Skeletal muscle cell (primary cell): ENCODE measurements around the gene ANKEF1.

Experiments used
- DNase-seq: peaks from one replicate; pipeline ENCODE4 v3.0.0-alpha.2; 2010; ENCODE audit warnings: low read depth
- H3K4me3 ChIP-seq: 2 replicates; pipeline ENCODE4 v1.5.1; 2011; ENCODE audit warnings: low read depth, mild to moderate bottlenecking, control low read depth, low read length, moderate library complexity

The ANKEF1 gene

DNA sequence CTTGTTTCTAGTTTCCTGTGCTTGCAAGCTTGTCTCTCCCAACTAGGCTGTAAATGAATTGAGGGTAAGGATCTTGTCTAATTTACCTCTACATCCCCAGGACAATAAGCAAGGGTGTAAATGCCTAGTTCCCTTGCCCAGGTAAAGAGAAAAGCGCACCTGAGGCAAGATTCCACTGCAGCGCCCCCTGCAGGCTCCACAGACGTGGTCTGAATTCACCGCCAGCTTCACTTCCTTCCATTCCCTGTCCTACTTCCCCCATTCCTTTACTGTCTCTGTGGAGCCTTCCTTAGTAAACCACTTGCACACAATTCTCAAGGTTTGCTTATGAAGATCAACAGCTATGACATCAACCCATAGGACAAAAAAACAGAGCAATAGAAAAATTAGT is 42.3 kb downstream of the ANKEF1 start:
- DNase-seq, result no peak
- no peak overlapping the region for H3K4me3 ChIP-seq

DNA sequence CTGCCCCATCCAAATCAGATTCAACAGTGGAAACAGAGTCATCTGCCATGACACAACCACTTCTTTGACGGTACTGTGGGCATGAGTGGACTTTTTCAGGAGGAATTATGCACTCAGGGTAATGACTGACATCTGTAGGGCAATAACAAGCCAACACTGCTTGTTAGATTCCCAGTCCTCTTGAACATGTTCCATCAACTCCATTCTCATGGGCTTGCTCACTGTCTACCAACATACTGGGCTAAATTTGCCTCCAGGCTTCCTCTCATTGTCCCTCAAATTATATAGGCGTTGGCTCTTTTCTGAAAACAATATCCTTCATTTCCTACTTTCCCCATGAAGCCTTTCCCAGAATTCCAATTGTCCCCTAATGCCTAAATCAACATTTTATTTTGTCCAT is 43.1 kb downstream of the ANKEF1 start:
- DNase-seq, result no peak
- no peak overlapping the region for H3K4me3 ChIP-seq

DNA sequence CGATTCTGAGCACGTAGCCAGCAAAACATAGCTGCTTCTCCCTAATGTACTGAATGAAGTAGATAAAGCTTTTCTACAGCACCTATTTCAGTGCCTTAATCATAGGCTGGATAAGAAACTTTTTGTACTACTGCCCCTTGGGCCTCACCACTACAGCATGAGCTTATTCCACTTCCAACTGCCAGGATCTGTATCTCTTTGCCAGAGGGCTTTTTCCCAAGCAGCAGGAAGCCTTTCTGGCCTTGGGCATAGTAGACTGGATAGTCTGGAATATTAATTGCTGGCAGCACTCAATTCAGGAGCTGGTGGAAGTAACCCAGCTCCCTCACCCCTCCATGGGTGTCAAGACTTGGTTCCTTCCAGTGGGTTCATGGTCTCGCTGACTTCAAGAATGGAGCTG is 43.6 kb downstream of the ANKEF1 start:
- no peak for DNase-seq
- no peak overlapping the region for H3K4me3 ChIP-seq

DNA sequence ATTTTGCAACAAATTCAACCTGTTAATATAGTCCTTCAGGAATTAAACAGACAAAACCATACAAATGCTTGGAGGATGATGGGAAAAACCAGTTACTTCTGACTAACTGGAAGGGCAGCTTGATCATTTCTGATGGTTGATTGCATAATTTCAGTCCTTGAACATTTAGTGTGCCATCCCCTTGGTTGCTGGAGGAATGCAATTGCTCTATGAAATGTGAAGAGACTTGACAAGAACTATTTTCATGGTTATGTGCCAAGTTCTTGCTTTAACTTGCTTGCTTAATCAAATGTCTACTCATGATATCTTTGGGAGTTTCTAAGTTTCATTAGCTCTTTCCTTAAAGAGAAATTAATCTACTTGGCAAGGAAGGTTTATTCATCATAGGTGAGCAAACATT is 45.2 kb downstream of the ANKEF1 start:
- peak; percentile 87 for DNase-seq
- no peak overlapping the region for H3K4me3 ChIP-seq

DNA sequence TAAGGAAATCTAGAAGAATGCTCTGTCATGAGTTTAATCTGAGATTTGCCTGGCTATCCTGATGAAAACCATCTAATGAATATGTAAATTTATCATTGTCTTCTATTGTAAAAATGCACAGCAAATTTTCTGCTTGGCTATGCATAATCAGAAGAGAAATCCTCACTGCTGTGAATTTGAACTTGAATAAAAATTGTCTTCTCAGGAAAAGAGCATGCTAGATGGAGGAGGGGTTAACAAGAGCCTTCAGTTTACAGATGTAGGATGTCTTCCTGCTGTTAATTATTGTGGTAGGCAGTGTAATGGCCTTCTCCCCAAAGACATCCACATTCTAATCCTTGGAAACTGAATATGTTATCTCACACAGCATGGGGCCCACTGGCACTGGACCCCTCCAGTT is 45.8 kb downstream of the ANKEF1 start:
- no peak overlapping the region for H3K4me3 ChIP-seq
- no peak for DNase-seq

DNA sequence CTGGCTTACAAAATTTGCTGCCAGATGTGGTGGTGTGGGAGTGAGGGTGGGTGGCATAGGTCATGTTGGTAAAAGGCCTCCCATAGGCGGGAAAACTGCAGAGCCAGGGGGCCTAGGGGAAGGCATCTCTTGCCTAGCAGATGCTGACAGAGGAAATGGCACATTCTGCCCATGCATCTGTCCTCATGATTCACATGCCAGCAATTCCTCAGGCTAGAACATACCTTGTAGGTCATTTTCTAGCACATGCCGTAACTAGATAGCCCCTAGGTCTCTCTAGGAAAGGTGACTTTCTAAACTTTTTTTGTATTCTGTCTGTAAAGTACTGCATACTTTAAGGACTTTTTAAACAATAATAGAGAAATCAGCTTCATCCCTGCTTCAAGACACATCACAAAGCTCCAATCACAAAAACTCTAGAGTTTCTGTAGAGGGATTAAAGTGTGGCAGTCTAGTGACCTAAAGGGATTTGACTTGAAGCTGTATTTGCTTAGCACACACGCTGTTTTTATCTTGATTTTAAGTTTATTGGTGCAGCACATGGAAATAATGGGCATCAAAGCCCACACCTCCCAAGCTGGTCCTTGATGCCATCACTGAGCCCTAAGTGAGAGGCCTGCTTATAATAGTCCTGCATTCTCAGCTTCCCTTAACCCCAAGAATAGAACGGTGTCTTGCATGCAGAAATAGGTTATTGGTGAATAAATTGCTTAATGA is 55.2 kb downstream of the ANKEF1 start:
- no peak overlapping the region for H3K4me3 ChIP-seq
- no peak for DNase-seq

DNA sequence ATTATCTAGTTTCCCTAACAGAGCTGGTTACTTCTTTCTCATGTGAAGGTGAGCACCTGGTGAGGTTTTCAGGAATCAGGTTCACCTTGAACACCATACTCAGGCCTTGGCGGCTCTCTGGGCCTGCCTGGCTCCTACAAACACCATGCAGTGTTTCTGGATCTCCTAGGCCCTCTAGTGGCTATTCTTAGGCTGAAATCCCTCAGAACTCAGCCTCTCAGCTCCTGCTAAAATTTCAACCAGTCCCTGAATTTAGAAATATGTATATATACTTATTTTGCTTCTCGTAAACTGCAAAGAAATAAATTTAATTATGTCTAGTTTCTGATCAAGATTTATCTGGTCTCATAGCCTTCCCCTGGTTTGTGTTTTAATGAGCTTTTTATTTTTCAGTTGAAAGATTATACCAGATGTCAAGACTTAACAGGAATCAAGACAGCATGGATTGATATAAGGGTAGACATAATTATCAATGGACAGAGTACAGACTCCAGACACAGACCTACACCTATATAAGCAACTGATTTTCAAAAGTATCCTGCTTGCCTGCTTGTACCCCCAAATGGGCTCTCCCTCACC is 55.9 kb downstream of the ANKEF1 start:
- no peak overlapping the region for H3K4me3 ChIP-seq
- DNase-seq, result no peak

DNA sequence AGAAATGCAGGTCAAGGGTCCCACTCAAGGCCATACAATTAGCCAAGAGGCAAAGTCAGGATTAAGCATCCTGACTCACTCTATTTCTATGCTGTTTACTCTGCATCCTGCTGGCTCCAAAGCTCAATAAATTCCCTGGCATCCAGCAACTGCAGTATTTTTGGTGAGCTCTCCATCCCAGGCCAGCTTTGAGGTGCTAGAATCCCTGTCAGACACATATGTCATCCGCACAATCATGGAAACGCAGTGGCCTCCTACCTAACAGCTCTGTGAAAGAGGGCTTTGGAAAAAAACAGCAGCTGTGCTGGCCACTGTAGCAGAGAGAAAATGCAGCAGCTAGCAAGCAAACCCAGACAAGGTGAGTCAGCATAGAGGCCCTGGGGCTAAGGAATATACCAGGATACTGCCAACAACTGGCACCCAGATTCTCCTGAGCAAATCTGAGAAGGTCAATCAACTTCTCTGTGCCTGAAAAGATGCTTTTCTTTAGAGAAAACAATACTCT is 58.4 kb downstream of the ANKEF1 start:
- DNase-seq, result peak; percentile 25
- H3K4me3 ChIP-seq, result no peak overlapping the region

DNA sequence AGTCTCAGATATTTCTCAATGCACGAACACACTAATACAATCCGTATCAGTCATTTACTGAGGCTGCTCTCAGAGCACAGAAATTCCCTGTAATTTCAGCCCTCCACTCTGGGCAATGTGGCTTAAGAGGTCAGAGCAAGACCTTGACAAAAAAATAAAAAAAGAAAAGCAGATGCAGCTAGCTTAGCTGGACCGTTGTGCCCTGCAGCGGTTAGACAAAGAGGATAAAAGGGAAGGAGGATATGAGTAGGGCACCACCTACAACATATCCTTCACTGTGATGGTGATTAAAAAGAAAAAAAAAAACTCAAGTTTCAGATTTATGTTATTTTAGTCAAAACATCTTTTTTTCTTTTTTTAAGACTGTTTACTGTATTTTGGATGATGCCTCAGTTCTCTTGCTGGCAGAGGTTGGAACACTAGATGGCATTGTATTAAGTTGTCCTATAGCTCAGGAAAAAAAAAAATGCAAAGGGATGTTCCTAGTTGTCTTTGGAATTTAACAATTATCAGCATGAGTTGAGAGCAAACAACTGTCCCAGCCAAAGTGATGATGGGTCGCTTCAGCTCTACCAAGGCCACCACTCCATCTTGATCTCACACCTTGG is 59.9 kb downstream of the ANKEF1 start:
- no peak for DNase-seq
- H3K4me3 ChIP-seq, result no peak overlapping the region

DNA sequence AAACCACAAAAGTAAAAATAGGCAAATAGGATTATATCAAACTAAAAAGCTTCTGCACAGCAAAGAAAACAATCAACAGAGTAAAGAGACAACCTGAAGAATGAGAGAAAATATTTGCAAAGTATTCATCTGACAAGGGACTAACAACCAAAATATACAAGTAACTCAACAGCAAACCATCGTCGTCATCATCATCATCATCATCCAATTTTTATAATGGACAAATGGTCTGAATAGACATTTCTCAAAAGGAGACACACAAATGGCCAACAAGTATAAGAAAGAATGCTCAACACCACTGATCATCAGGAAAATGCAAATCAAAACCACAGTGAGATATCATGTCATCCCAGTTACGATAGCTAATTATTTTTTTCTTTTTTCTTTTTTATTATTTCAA is 62.0 kb downstream of the ANKEF1 start:
- no peak for DNase-seq
- H3K4me3 ChIP-seq, result no peak overlapping the region

DNA sequence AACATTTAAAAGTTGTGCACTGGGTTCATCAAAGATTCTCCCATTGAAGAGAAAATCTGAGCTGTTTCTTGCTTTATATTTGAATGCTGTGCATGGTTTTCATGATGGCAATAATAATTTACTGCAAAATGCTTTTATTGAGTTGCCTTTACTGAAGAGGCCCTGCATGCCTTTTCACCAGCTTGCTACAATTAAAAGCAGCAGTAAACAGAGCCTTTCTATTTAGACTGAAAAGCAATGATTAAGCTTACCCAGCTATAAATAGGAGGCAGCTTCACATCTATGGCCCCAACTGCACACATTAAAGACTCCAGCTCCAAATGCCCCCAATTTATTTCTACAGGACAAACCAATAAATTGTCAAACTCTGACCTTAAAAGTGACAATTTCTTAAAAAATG is 70.3 kb downstream of the ANKEF1 start:
- no peak overlapping the region for H3K4me3 ChIP-seq
- DNase-seq, result no peak
